HCT116 (cell line): ENCODE measurements around the gene STYXL2. TPM values are rescaled to one million over a fixed set of nuclear protein-coding genes. Genes with fewer than 3 reads are reported as not detected.

Experiments
- ATAC-seq: fragments of 200-7000 bp; cut with Tn5 transposase; 2 replicates; pipeline ENCODE4 v1.9.1; 2020; ENCODE audit warnings: mild to moderate bottlenecking, moderate library complexity
- BruUV-seq: library from RNA; stranded (reverse); fragments of 400-500 nt; replicated peaks from 2 replicates; lab custom pipeline; 2021; lab: Mats Ljungman, UMichigan
- CTCF ChIA-PET: fragments of 300-600 bp; sonication (Branson Sonifier 250); formaldehyde crosslinking; loops from one replicate; lab custom pipeline; 2021; ENCODE audit warnings: antibody characterized with exemption; lab: Charles Lee
- POLR2A ChIA-PET: fragments of 300-600, 350-600 bp; sonication (Branson Sonifier 250); formaldehyde crosslinking; loops from one replicate; lab custom pipeline; 2021; ENCODE audit warnings: antibody characterized with exemption; lab: Charles Lee
- RAD21 ChIA-PET, 2 experiments: fragments of 300-600 bp; sonication (Branson Sonifier 250); formaldehyde crosslinking; loops; one replicate each; lab custom pipeline; 2023; ENCODE audit warnings: low total read pairs in 2 of 2; ENCODE audit not compliant: uncharacterized antibody in 2 of 2, unreplicated experiment in 2 of 2, low non-redundant PET in 1 of 2; lab: Charles Lee
- DNase-seq: peaks from one replicate; pipeline ENCODE4 v3.0.0-alpha.2; 2010; ENCODE audit warnings: low read depth, low spot score
- H2AFZ ChIP-seq: fragments of 200-600 bp; shearing (Covaris generic), sonication (generic); 2 replicates; pipeline ENCODE4 v1.6.1; 2017; ENCODE audit warnings: low read depth, mixed run types, mixed read lengths, antibody characterized with exemption, low read length; ENCODE audit not compliant: poor library complexity, severe bottlenecking
- H3K27ac ChIP-seq: 2 replicates; pipeline ENCODE4 v1.5.1; 2012; ENCODE audit warnings: low read depth, low read length
- H3K27me3 ChIP-seq: fragments of 200-600 bp; sonication (generic); 2 replicates; pipeline ENCODE4 v1.6.1; 2016; ENCODE audit warnings: mixed run types, low read length, mixed read lengths; ENCODE audit not compliant: insufficient read depth
- H3K36me3 ChIP-seq, 2 experiments: fragments of 200-500 bp in 1 of 2; fragments of 200-600 bp in 1 of 2; sonication (Bioruptor generic) in 1 of 2; sonication (generic) in 1 of 2; 2 replicates each; pipeline versions ENCODE4 v1.5.1 to v1.6.1; 2014 to 2016; ENCODE audit warnings: low read length in 2 of 2, inconsistent platforms in 1 of 2, mixed read lengths in 1 of 2, mixed run types in 1 of 2; ENCODE audit not compliant: insufficient read depth in 2 of 2, control insufficient read depth in 1 of 2
- H3K4me1 ChIP-seq, 2 experiments: fragments of 200-600 bp in 1 of 2; sonication (generic) in 1 of 2; 2 replicates each; pipeline versions ENCODE4 v1.5.1 to v1.6.1; 2012 to 2017; ENCODE audit warnings: low read length in 2 of 2, inconsistent platforms in 1 of 2, mild to moderate bottlenecking in 1 of 2, mixed read lengths in 1 of 2, mixed run types in 1 of 2, moderate library complexity in 1 of 2; ENCODE audit not compliant: insufficient read depth in 2 of 2, control insufficient read depth in 1 of 2
- H3K4me2 ChIP-seq: fragments of 200-600 bp; sonication (generic); 2 replicates; pipeline ENCODE4 v1.6.1; 2017; ENCODE audit warnings: mixed run types, low read length, mixed read lengths
- H3K4me3 ChIP-seq, 2 experiments: fragments of 200-600 bp in 1 of 2; sonication (generic) in 1 of 2; replicated peaks in 1 of 2; 2 replicates each; pipeline ENCODE4 v1.5.1; 2011 to 2016; ENCODE audit warnings: low read length in 2 of 2, control low read depth in 1 of 2, low read depth in 1 of 2, mild to moderate bottlenecking in 1 of 2, mixed read lengths in 1 of 2, mixed run types in 1 of 2
- H3K79me2 ChIP-seq: fragments of 200-600 bp; sonication (generic); 2 replicates; pipeline ENCODE4 v1.6.1; 2017; ENCODE audit warnings: mild to moderate bottlenecking, mixed run types, low read length, moderate library complexity, mixed read lengths; ENCODE audit not compliant: insufficient read depth
- H3K9ac ChIP-seq: fragments of 200-600 bp; sonication (generic); 2 replicates; pipeline ENCODE4 v1.6.1; 2016; ENCODE audit warnings: low read length, mixed read lengths
- H3K9me2 ChIP-seq: fragments of 200-600 bp; sonication (generic), shearing (Covaris generic); 2 replicates; pipeline ENCODE4 v1.6.1; 2017; ENCODE audit warnings: mixed run types, mild to moderate bottlenecking, moderate library complexity; ENCODE audit not compliant: insufficient read depth
- H3K9me3 ChIP-seq, 2 experiments: fragments of 200-500 bp in 1 of 2; fragments of 200-600 bp in 1 of 2; sonication (Bioruptor generic) in 1 of 2; sonication (generic) in 1 of 2; 2 replicates each; pipeline ENCODE4 v1.6.1; 2014 to 2017; ENCODE audit warnings: low read length in 2 of 2, mixed read lengths in 2 of 2, inconsistent platforms in 1 of 2, low read depth in 1 of 2, mild to moderate bottlenecking in 1 of 2, mixed run types in 1 of 2, moderate library complexity in 1 of 2; ENCODE audit not compliant: control insufficient read depth in 1 of 2, insufficient read depth in 1 of 2
- H4K20me1 ChIP-seq: fragments of 200-600 bp; sonication (generic), shearing (Covaris generic); 2 replicates; pipeline ENCODE4 v1.6.1; 2017; ENCODE audit warnings: mixed run types, mild to moderate bottlenecking, moderate library complexity; ENCODE audit not compliant: insufficient read depth
- CBX3 ChIP-seq: IDR thresholded peaks from 2 replicates; pipeline ENCODE4 v1.6.1; 2012; ENCODE audit warnings: low read depth
- CEBPB ChIP-seq: IDR thresholded peaks from 2 replicates; pipeline ENCODE4 v1.6.1; 2012; ENCODE audit warnings: low read depth
- EGR1 ChIP-seq: IDR thresholded peaks from 2 replicates; pipeline ENCODE4 v1.6.1; 2012; ENCODE audit warnings: low read depth
- EZH2 ChIP-seq: fragments of 200-600 bp; sonication (generic); IDR thresholded peaks from 2 replicates; pipeline ENCODE4 v1.6.1; 2017; ENCODE audit warnings: antibody characterized with exemption, mixed run types
- JUND ChIP-seq: IDR thresholded peaks from 2 replicates; pipeline ENCODE4 v1.6.1; 2012
- POLR2AphosphoS5 ChIP-seq: IDR thresholded peaks from 2 replicates; pipeline ENCODE4 v1.6.1; 2011; ENCODE audit warnings: mild to moderate bottlenecking, low read depth, low read length, moderate library complexity
- SIN3A ChIP-seq: IDR thresholded peaks from 2 replicates; pipeline ENCODE4 v1.6.1; 2012; ENCODE audit warnings: low read depth
- TCF7L2 ChIP-seq: IDR thresholded peaks from 2 replicates; pipeline ENCODE4 v1.7.0; 2011; ENCODE audit warnings: borderline replicate concordance, inconsistent platforms; ENCODE audit not compliant: insufficient read depth, insufficient read length; ENCODE audit errors: extremely low read depth
- ZFX ChIP-seq: fragments of 450-650 bp; IDR thresholded peaks from 2 replicates; pipeline ENCODE4 v1.6.1; 2017
- ZNF274 ChIP-seq: fragments of 200-500 bp; sonication (Bioruptor generic); IDR thresholded peaks from 2 replicates; pipeline ENCODE4 v1.6.1; 2014; ENCODE audit warnings: mild to moderate bottlenecking, low read depth, low read length, inconsistent platforms
- intact Hi-C: fragments of 100-400 bp; cut with micrococcal nuclease; formaldehyde crosslinking; loops from 2 replicates; pipeline ENCODE4 v1.10.0; 2022
- total RNA-seq: library from RNA; stranded (reverse); gene quantifications from one replicate; pipeline ENCODE4 v1.2.1, GENCODE V29; 2021; ENCODE audit not compliant: unreplicated experiment
- TF ChIP-seq, protein P1 (sequence below): IDR thresholded peaks from 2 replicates; pipeline ENCODE4 v1.6.1; 2012; ENCODE audit warnings: low read depth

Gene STYXL2
- total RNA-seq, 1 experiment from 2014 or later, result not detected

GRCh38 chr1:167118188-167118587 lies 24.3 kb downstream of the STYXL2 start:
- ChIA-PET RAD21 (no interaction called here), CTCF (no interaction called here), POLR2A (no interaction called here)
- DNase-seq, result no peak
- TF ChIP-seq EGR1 (no peak), TCF7L2 (no peak), CEBPB (no peak), ZFX (no peak), ZNF274 (no peak), JUND (no peak), POLR2AphosphoS5 (no peak), SIN3A (no peak), CBX3 (no peak), EZH2 (no peak)
- TF ChIP-seq, protein P1, sequence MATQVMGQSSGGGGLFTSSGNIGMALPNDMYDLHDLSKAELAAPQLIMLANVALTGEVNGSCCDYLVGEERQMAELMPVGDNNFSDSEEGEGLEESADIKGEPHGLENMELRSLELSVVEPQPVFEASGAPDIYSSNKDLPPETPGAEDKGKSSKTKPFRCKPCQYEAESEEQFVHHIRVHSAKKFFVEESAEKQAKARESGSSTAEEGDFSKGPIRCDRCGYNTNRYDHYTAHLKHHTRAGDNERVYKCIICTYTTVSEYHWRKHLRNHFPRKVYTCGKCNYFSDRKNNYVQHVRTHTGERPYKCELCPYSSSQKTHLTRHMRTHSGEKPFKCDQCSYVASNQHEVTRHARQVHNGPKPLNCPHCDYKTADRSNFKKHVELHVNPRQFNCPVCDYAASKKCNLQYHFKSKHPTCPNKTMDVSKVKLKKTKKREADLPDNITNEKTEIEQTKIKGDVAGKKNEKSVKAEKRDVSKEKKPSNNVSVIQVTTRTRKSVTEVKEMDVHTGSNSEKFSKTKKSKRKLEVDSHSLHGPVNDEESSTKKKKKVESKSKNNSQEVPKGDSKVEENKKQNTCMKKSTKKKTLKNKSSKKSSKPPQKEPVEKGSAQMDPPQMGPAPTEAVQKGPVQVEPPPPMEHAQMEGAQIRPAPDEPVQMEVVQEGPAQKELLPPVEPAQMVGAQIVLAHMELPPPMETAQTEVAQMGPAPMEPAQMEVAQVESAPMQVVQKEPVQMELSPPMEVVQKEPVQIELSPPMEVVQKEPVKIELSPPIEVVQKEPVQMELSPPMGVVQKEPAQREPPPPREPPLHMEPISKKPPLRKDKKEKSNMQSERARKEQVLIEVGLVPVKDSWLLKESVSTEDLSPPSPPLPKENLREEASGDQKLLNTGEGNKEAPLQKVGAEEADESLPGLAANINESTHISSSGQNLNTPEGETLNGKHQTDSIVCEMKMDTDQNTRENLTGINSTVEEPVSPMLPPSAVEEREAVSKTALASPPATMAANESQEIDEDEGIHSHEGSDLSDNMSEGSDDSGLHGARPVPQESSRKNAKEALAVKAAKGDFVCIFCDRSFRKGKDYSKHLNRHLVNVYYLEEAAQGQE, result no peak
- intact Hi-C loops, result no loop called here
- Histone ChIP-seq H3K36me3 (no peaks in the 10 kb centered on the region), H3K4me2 (no peak overlapping the region), H3K9me2 (no peaks in the 10 kb centered on the region), H3K4me1 (peaks cover 3 to 19% of the 10 kb centered on the region in 2 experiments; a peak in 3 of 4 replicates), H4K20me1 (no peaks in the 10 kb centered on the region), H3K27me3 (no peaks in the 10 kb centered on the region), H3K27ac (no peak overlapping the region), H3K9me3 (no peaks in the 10 kb centered on the region), H3K4me3 (no peak overlapping the region), H3K79me2 (no peaks in the 10 kb centered on the region), H2AFZ (no peak overlapping the region), H3K9ac (no peak overlapping the region)
- BruUV-seq, result no TSS peak
- ATAC-seq, result no peak
